ENCODE results near the gene ADAMTS12. TPM values are rescaled to one million over a fixed set of nuclear protein-coding genes. Genes with fewer than 3 reads are reported as not detected.

The ADAMTS12 gene
- total and polyA plus RNA-seq, 2 experiments from 2014 or later, result 9.1 to 17.1 TPM

GRCh38 chr5:33556330-33557328, 335.2 kb downstream of the ADAMTS12 start:
- Histone ChIP-seq H3K4me1 (ENCODE audit: insufficient read depth) (peaks cover 3% of the 10 kb centered on the region; the same call in 1 of the 2 replicates), H3K36me3 (ENCODE audit: insufficient read depth) (0 out of 2 replicates have a peak, but pooled peaks cover 2% of the 10 kb centered on the region), H3F3A (replicated peaks; ENCODE audit: low read depth) (no peaks in the 10 kb centered on the region), H3K79me2 (replicated peaks; ENCODE audit: insufficient read depth) (no peaks in the 10 kb centered on the region), H3K4me3 (no peak overlapping the region), H3K27ac (ENCODE audit: low read depth) (no peak overlapping the region), H4K20me1 (replicated peaks; ENCODE audit: insufficient read depth) (no peaks in the 10 kb centered on the region), H2AFZ (no peak overlapping the region), H3K4me2 (no peak overlapping the region), H3K27me3 (ENCODE audit: insufficient read depth) (no peaks in the 10 kb centered on the region), H3K9me2 (ENCODE audit: insufficient read depth) (peaks cover 2% of the 10 kb centered on the region; the same call in 1 of the 2 replicates)
- H3K27me3 Mint-ChIP-seq (ENCODE audit: insufficient read depth, low read depth, poor library complexity), result no peaks in the 10 kb centered on the region
- H3K9me3 Mint-ChIP-seq, result peaks cover 8% of the 10 kb centered on the region; the same call in 2 of the 3 replicates
- ATAC-seq (no peak), DNase-seq (ENCODE audit: low spot score) (no peak)
- H3K4me1 Mint-ChIP-seq, result no peaks in the 10 kb centered on the region; the same call in 2 of the 3 replicates
- TF ChIP-seq STAT1 (IDR thresholded peaks at IDR 0.05; ENCODE audit: unreplicated experiment), result no peak
- TF ChIP-seq ZNF331 (CRISPR knock-in tag; IDR thresholded peaks at IDR 0.05; ENCODE audit: low read depth), result no peak
- no peak for TF ChIP-seq CTCF (conservative IDR thresholded peaks at IDR 0.05; ENCODE audit: low read depth in 2 of 2)
- TF ChIP-seq ETS1 (IDR thresholded peaks at IDR 0.05), result no peak
- TF ChIP-seq POLR2AphosphoS5 (IDR thresholded peaks at IDR 0.05; ENCODE audit: low read depth), result no peak
- no peak for TF ChIP-seq CREB1 (CRISPR knock-in tag; IDR thresholded peaks at IDR 0.05; ENCODE audit: low read depth)
- TF ChIP-seq EZH2 (IDR thresholded peaks at IDR 0.05; ENCODE audit: low read depth, unreplicated experiment), result no peak
- TF ChIP-seq ZNF114 (CRISPR knock-in tag; IDR thresholded peaks at IDR 0.05), result no peak
- peaks cover 9% of the 10 kb centered on the region; the same call in 2 of the 3 replicates for H3K36me3 Mint-ChIP-seq (ENCODE audit: low read depth)
- no peak overlapping the region for H3K4me3 Mint-ChIP-seq
- H3K27ac Mint-ChIP-seq, result peak overlapping the region; percentile 70

GRCh38 chr5:33549982-33550567, 341.7 kb downstream of the ADAMTS12 start:
- Histone ChIP-seq H3K79me2 (replicated peaks; ENCODE audit: insufficient read depth) (no peaks in the 10 kb centered on the region), H3K9me2 (ENCODE audit: insufficient read depth) (no peaks in the 10 kb centered on the region; the same call in 1 of the 2 replicates), H3K4me2 (no peak overlapping the region), H3K27ac (ENCODE audit: low read depth) (no peak overlapping the region), H2AFZ (no peak overlapping the region), H3K4me1 (ENCODE audit: insufficient read depth) (peaks cover 3% of the 10 kb centered on the region; the same call in 1 of the 2 replicates), H3K36me3 (ENCODE audit: insufficient read depth) (0 out of 2 replicates have a peak, but pooled peaks cover 2% of the 10 kb centered on the region), H4K20me1 (replicated peaks; ENCODE audit: insufficient read depth) (no peaks in the 10 kb centered on the region), H3K27me3 (ENCODE audit: insufficient read depth) (no peaks in the 10 kb centered on the region), H3F3A (replicated peaks; ENCODE audit: low read depth) (no peaks in the 10 kb centered on the region), H3K4me3 (no peak overlapping the region)
- peaks cover 10% of the 10 kb centered on the region; the same call in 2 of the 3 replicates for H3K9me3 Mint-ChIP-seq
- no peak overlapping the region for H3K27ac Mint-ChIP-seq
- H3K4me1 Mint-ChIP-seq, result no peaks in the 10 kb centered on the region; the same call in 2 of the 3 replicates
- H3K27me3 Mint-ChIP-seq (ENCODE audit: insufficient read depth, low read depth, poor library complexity), result no peaks in the 10 kb centered on the region
- peaks cover 8% of the 10 kb centered on the region for H3K36me3 Mint-ChIP-seq (ENCODE audit: low read depth)
- ATAC-seq (peak; percentile 47; the same call in 2 of the 3 replicates), DNase-seq (ENCODE audit: low spot score) (no peak)
- no peak overlapping the region for H3K4me3 Mint-ChIP-seq
- TF ChIP-seq NANOG (IDR thresholded peaks at IDR 0.05; ENCODE audit: borderline replicate concordance) (no peak), JUNB (IDR thresholded peaks at IDR 0.05; ENCODE audit: unreplicated experiment) (no peak), EZH2 (IDR thresholded peaks at IDR 0.05; ENCODE audit: low read depth, unreplicated experiment) (no peak), ZNF331 (CRISPR knock-in tag; IDR thresholded peaks at IDR 0.05; ENCODE audit: low read depth) (no peak), EZH2phosphoT487 (IDR thresholded peaks at IDR 0.05; ENCODE audit: unreplicated experiment) (no peak), CREB1 (CRISPR knock-in tag; IDR thresholded peaks at IDR 0.05; ENCODE audit: low read depth) (no peak), REST (IDR thresholded peaks at IDR 0.05; ENCODE audit: unreplicated experiment) (no peak), STAT1 (IDR thresholded peaks at IDR 0.05; ENCODE audit: unreplicated experiment) (no peak), POLR2AphosphoS5 (IDR thresholded peaks at IDR 0.05; ENCODE audit: low read depth) (no peak)

All from GM23338 (cell line).